ENCODE data around the gene CFAP77.
"Not testable (repeated sequence)": the region's sequence is repeated elsewhere in the genome, so short reads cannot be mapped to it uniquely, and the experiment has no call there.

Gene CFAP77

GRCh38 chr9:132564526-132564925 lies 154.5 kb downstream of the CFAP77 start:
- Histone ChIP-seq H4K91ac (ENCODE audit: low read depth, low read length) (no peak overlapping the region), H4K8ac (ENCODE audit: low read depth, low read length) (no peak overlapping the region), H3K79me2 (ENCODE audit: control insufficient read depth, insufficient read depth, low read length, poor library complexity) (no peaks in the 10 kb centered on the region), H4K12ac (ENCODE audit: low read depth, low read length) (no peak overlapping the region), H3K9me3 (ENCODE audit: insufficient read depth, low read depth, low read length) (no peaks in the 10 kb centered on the region), H2AFZ (ENCODE audit: insufficient read depth, low read length, poor library complexity) (no peak overlapping the region), H2BK12ac (ENCODE audit: low read length) (no peak overlapping the region), H3K14ac (ENCODE audit: low read length) (no peak overlapping the region), H3K27ac (ENCODE audit: low read depth, low read length) (no peak overlapping the region), H3K4ac (ENCODE audit: low read depth, low read length) (no peak overlapping the region), H3K9ac (ENCODE audit: low read length) (no peak overlapping the region), H2AK5ac (ENCODE audit: low read length) (no peak overlapping the region), H3K36me3 (ENCODE audit: control insufficient read depth in 1 of 2, insufficient read depth in 2 of 2, low read length in 2 of 2) (no peaks in the 10 kb centered on the region), H3K4me3 (ENCODE audit: low read depth, low read length) (no peak overlapping the region), H3K4me2 (ENCODE audit: low read length) (no peak overlapping the region), H3K23ac (ENCODE audit: low read length) (no peak overlapping the region), H2BK120ac (ENCODE audit: insufficient read depth, low read length, poor library complexity) (no peak overlapping the region), H3K27me3 (ENCODE audit: insufficient read depth, low read length) (no peaks in the 10 kb centered on the region), H3K18ac (ENCODE audit: low read length) (no peak overlapping the region), H3K79me1 (ENCODE audit: low read length) (no peaks in the 10 kb centered on the region), H3K4me1 (ENCODE audit: control insufficient read depth in 1 of 2, insufficient read depth in 2 of 2, low read length in 2 of 2) (no peaks in the 10 kb centered on the region), H2BK5ac (ENCODE audit: low read depth, low read length, poor library complexity) (no peak overlapping the region)
- no peak for DNase-seq
- no CpG with 5 or more reads among the region's 6 CpGs for WGBS (ENCODE audit: extremely low coverage, insufficient coverage, insufficient read length)

GRCh38 chr9:132568787-132569186 lies 158.8 kb downstream of the CFAP77 start:
- not testable (repeated sequence) for H4K12ac ChIP-seq (ENCODE audit: low read depth, low read length); H3K4me2 ChIP-seq (ENCODE audit: low read length); H3K36me3 ChIP-seq (ENCODE audit: control insufficient read depth in 1 of 2, insufficient read depth in 2 of 2, low read length in 2 of 2); H3K4me3 ChIP-seq (ENCODE audit: low read depth, low read length); H2BK12ac ChIP-seq (ENCODE audit: low read length); H3K79me2 ChIP-seq (ENCODE audit: control insufficient read depth, insufficient read depth, low read length, poor library complexity); H2AFZ ChIP-seq (ENCODE audit: insufficient read depth, low read length, poor library complexity); H3K27me3 ChIP-seq (ENCODE audit: insufficient read depth, low read length); H3K9ac ChIP-seq (ENCODE audit: low read length); H2AK5ac ChIP-seq (ENCODE audit: low read length); H3K79me1 ChIP-seq (ENCODE audit: low read length); H4K91ac ChIP-seq (ENCODE audit: low read depth, low read length); H3K9me3 ChIP-seq (ENCODE audit: insufficient read depth, low read depth, low read length); H3K4ac ChIP-seq (ENCODE audit: low read depth, low read length); H4K8ac ChIP-seq (ENCODE audit: low read depth, low read length); H3K27ac ChIP-seq (ENCODE audit: low read depth, low read length); H2BK120ac ChIP-seq (ENCODE audit: insufficient read depth, low read length, poor library complexity); H3K14ac ChIP-seq (ENCODE audit: low read length); H3K4me1 ChIP-seq (ENCODE audit: control insufficient read depth in 1 of 2, insufficient read depth in 2 of 2, low read length in 2 of 2); H2BK5ac ChIP-seq (ENCODE audit: low read depth, low read length, poor library complexity); H3K18ac ChIP-seq (ENCODE audit: low read length); H3K23ac ChIP-seq (ENCODE audit: low read length)
- WGBS (ENCODE audit: extremely low coverage, insufficient coverage, insufficient read length): no CpG with 5 or more reads among the region's 2 CpGs
- peak in 1 of 2 donors; percentile 57 for DNase-seq

GRCh38 chr9:132571806-132572600 lies 162.0 kb downstream of the CFAP77 start:
- no peak overlapping the region for H4K91ac ChIP-seq (ENCODE audit: low read depth, low read length)
- H3K14ac ChIP-seq (ENCODE audit: low read length): no peak overlapping the region
- H3K79me2 ChIP-seq (ENCODE audit: control insufficient read depth, insufficient read depth, low read length, poor library complexity): no peaks in the 10 kb centered on the region
- no peaks in the 10 kb centered on the region for H3K79me1 ChIP-seq (ENCODE audit: low read length)
- H3K4me3 ChIP-seq (ENCODE audit: low read depth, low read length): no peak overlapping the region
- no peak overlapping the region for H3K23ac ChIP-seq (ENCODE audit: low read length)
- no peak overlapping the region for H3K9ac ChIP-seq (ENCODE audit: low read length)
- H2BK12ac ChIP-seq (ENCODE audit: low read length): no peak overlapping the region
- DNase-seq: no peak
- H3K4ac ChIP-seq (ENCODE audit: low read depth, low read length): no peak overlapping the region
- no peak overlapping the region for H2BK120ac ChIP-seq (ENCODE audit: insufficient read depth, low read length, poor library complexity)
- no peak overlapping the region for H3K4me2 ChIP-seq (ENCODE audit: low read length)
- no peaks in the 10 kb centered on the region for H3K4me1 ChIP-seq (ENCODE audit: control insufficient read depth in 1 of 2, insufficient read depth in 2 of 2, low read length in 2 of 2)
- H4K12ac ChIP-seq (ENCODE audit: low read depth, low read length): no peak overlapping the region
- no peak overlapping the region for H2AFZ ChIP-seq (ENCODE audit: insufficient read depth, low read length, poor library complexity)
- no peak overlapping the region for H3K27ac ChIP-seq (ENCODE audit: low read depth, low read length)
- no peak overlapping the region for H2BK5ac ChIP-seq (ENCODE audit: low read depth, low read length, poor library complexity)
- no peak overlapping the region for H3K18ac ChIP-seq (ENCODE audit: low read length)
- H3K9me3 ChIP-seq (ENCODE audit: insufficient read depth, low read depth, low read length): no peaks in the 10 kb centered on the region
- WGBS (ENCODE audit: extremely low coverage, insufficient coverage, insufficient read length): no CpG with 5 or more reads among the region's 15 CpGs
- no peak overlapping the region for H2AK5ac ChIP-seq (ENCODE audit: low read length)
- H3K27me3 ChIP-seq (ENCODE audit: insufficient read depth, low read length): peaks cover 7% of the 10 kb centered on the region
- H4K8ac ChIP-seq (ENCODE audit: low read depth, low read length): no peak overlapping the region
- H3K36me3 ChIP-seq (ENCODE audit: control insufficient read depth in 1 of 2, insufficient read depth in 2 of 2, low read length in 2 of 2): no peaks in the 10 kb centered on the region

- Histone ChIP-seq H3K79me1 (ENCODE audit: low read length) (no peaks in the 10 kb centered on the region), H2BK5ac (ENCODE audit: low read depth, low read length, poor library complexity) (no peak overlapping the region), H3K4me1 (ENCODE audit: control insufficient read depth in 1 of 2, insufficient read depth in 2 of 2, low read length in 2 of 2) (no peaks in the 10 kb centered on the region), H3K14ac (ENCODE audit: low read length) (no peak overlapping the region), H4K8ac (ENCODE audit: low read depth, low read length) (no peak overlapping the region), H2AK5ac (ENCODE audit: low read length) (no peak overlapping the region), H2BK120ac (ENCODE audit: insufficient read depth, low read length, poor library complexity) (no peak overlapping the region), H3K23ac (ENCODE audit: low read length) (no peak overlapping the region), H3K27ac (ENCODE audit: low read depth, low read length) (no peak overlapping the region), H3K4me2 (ENCODE audit: low read length) (no peak overlapping the region), H3K9ac (ENCODE audit: low read length) (no peak overlapping the region), H4K91ac (ENCODE audit: low read depth, low read length) (no peak overlapping the region), H2BK12ac (ENCODE audit: low read length) (no peak overlapping the region), H3K4ac (ENCODE audit: low read depth, low read length) (no peak overlapping the region), H3K9me3 (ENCODE audit: insufficient read depth, low read depth, low read length) (no peaks in the 10 kb centered on the region), H3K4me3 (ENCODE audit: low read depth, low read length) (no peak overlapping the region), H2AFZ (ENCODE audit: insufficient read depth, low read length, poor library complexity) (no peak overlapping the region), H3K27me3 (ENCODE audit: insufficient read depth, low read length) (peaks cover 12% of the 10 kb centered on the region), H3K18ac (ENCODE audit: low read length) (no peak overlapping the region), H3K36me3 (ENCODE audit: control insufficient read depth in 1 of 2, insufficient read depth in 2 of 2, low read length in 2 of 2) (no peaks in the 10 kb centered on the region), H3K79me2 (ENCODE audit: control insufficient read depth, insufficient read depth, low read length, poor library complexity) (no peaks in the 10 kb centered on the region), H4K12ac (ENCODE audit: low read depth, low read length) (no peak overlapping the region)
- no CpG with 5 or more reads among the region's 8 CpGs for WGBS (ENCODE audit: extremely low coverage, insufficient coverage, insufficient read length)
- peak in 1 of 2 donors; percentile 26 for DNase-seq
Observed at GRCh38 chr9:132572921-132573320, 162.9 kb downstream of the CFAP77 start.
